Activated CD8-positive, alpha-beta memory T cell treated with anti-CD3 and anti-CD28 coated beads for 4 hours (primary cell): ENCODE measurements around the gene MICALL1.
"Not testable (repeated sequence)": the region's sequence is repeated elsewhere in the genome, so short reads cannot be mapped to it uniquely, and the experiment has no call there.

Experiments
- DNase-seq, 2 donors: peaks; one replicate each; pipeline ENCODE4 v3.0.0-alpha.2; 2020; ENCODE audit warnings: low read depth in 2 of 2

MICALL1 gene

DNA sequence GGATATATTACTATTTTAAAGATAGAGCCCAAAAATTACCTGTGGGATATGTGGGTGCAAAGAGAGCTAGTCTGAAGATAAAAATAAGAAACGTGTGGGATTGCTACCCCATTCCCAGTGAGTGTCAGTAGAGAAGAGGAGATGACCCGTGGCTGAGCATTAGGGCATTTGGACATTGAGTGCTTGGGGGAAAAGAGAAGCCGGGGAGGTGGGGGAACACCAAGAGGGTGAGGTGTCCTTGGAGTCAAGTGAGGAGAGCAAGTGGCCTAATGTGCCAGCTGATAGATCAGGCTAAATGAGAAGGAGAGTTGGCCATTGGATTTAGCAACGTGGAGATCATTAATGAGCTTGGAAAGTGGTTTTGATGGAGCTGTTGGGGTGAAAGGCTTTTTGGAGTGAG lies 48.6 kb downstream of the MICALL1 start:
- no peak for DNase-seq

DNA sequence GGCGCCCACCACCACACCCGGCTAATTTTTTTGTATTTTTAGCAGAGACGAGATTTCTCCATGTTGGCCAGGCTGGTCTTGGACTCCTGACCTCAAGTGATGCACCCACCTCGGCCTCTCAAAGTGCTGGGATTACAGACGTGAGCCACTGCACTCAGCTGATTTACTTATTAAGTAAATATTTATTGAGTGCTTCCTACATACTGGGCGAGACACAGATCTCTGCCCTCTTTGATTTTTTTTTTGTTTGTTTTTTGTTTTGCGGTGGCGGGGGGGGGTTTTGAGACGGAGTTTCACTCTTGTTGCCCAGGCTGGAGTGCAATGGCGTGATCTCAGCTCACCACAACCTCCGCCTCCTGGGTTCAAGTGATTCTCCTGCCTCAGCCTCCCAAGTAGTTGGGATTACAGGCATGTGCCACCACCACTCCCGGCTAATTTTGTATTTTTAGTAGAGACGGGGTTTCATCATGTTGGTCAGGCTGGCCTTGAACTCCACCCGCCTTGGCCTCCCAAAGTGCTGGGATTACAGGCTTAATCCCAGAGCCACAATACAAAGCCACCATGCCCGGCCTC lies 49.8 kb downstream of the MICALL1 start:
- DNase-seq: not testable (repeated sequence)

DNA sequence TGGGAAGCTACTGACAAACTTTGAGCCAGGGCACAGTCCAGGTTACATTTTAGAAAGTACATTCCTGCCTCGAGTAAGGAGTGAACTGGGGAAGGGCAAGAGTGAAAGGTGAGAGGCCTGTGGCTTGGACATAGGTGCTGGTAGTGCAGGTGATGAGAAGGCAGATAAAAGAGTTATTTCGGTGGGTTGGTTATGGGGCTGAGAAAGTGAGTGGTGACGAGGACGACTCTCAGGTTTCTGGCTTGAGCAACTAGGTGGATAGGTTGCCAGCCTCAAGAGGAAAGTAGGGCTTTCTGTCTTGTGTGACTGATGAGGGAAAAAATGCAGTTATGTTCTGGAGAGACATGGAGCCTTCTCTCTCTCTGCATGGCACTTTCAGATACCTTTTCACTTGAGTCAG lies 51.1 kb downstream of the MICALL1 start:
- DNase-seq: no peak

DNA sequence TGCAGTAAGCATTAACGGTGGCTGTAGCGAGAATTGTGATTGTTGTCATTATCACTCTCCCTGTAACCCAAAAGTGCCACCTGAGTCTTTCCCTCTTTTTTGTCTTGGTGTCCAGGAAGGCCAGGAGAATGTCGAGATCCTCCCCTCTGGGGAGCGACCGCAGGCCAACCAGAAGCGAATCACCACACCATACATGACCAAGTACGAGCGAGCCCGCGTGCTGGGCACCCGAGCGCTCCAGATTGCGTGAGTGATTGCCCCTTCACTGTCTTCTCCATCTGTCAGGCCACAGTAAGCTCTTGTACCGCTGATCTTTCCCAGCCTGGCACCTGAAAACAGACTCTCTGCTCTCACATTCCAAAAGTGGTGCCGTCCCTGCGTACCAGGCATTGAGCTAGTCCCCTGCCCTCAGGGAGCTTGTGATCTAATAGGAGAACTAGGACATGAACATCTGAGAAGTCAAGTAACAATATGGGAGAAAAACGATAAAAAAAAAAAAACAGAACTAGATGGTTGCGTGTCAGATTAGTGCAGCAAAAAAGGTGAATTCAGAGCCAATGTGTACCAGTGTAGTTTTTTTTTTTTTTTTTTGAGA lies 53.2 kb downstream of the MICALL1 start:
- no peak for DNase-seq

DNA sequence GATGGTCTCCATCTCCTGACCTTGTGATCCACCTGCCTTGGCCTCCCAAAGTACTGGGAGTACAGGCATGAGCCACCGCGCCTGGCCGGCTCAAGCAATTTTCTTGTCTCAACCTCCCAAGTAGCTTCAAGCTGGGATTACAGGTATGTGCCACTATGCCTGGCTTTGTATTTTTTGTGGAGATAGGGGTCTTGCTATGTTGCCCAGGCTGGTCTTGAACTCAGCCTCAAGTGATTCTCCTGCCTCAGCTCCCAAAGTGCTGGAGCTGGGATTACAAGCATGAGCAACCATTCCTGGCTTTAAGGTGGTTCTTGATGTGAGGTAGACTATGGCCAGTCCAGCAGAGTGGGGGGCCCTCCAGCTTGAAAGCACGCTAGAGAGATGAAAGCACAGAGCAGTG lies 55.0 kb downstream of the MICALL1 start:
- DNase-seq: no peak

DNA sequence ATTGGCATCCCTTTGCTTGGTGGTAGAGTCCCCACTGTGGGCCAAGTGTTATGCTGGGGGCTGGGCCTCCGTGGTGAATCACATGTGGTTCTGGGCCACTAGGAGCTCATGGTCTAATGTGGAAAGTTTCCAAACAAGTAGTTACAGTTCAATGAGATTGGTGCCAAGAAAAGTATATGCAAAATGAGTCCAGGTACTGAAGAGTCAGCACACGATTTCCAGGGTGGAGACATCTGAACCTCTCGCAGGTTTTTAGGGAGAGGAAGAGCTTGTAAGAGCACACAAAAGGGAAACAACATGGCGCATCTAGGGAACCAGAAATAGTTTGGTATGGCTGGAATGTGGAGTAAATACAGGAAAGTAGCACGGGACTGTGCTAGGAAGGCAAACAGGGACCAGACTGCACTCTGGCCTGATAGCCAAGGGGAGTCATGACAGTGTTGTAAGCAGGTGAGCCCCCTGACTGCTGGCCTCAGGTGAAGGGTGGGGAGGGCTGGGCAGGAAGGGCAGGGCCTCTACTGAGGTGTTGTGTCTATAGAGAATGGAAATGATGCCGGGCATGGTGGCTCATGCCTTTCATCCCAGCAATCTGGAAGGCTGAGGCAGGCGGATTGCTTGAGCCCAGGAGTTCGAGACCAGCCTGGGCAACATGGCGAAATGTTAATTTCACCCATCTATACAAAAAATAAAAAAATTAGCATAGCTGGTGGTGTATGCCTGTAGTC lies 60.0 kb downstream of the MICALL1 start:
- DNase-seq: no peak

DNA sequence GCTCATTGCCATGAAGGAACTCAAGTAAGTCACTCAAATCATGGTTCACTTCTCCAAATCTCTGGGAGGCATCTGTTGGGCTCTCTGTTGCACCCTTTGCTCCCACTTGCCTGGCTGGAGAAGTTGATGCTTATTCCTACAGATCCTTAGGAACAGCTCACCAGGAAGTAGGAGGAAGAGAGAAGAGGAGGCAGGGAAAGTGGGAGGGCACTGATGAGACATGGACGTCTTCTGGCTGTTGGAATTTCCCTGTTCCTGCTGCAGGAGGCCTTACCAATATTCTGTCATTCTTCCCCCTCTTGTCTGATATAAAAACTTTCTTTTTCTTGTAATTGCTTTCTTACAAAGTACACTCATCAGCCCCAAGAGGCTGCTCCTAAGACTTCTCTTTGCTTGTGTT lies 61.0 kb downstream of the MICALL1 start:
- no peak for DNase-seq

DNA sequence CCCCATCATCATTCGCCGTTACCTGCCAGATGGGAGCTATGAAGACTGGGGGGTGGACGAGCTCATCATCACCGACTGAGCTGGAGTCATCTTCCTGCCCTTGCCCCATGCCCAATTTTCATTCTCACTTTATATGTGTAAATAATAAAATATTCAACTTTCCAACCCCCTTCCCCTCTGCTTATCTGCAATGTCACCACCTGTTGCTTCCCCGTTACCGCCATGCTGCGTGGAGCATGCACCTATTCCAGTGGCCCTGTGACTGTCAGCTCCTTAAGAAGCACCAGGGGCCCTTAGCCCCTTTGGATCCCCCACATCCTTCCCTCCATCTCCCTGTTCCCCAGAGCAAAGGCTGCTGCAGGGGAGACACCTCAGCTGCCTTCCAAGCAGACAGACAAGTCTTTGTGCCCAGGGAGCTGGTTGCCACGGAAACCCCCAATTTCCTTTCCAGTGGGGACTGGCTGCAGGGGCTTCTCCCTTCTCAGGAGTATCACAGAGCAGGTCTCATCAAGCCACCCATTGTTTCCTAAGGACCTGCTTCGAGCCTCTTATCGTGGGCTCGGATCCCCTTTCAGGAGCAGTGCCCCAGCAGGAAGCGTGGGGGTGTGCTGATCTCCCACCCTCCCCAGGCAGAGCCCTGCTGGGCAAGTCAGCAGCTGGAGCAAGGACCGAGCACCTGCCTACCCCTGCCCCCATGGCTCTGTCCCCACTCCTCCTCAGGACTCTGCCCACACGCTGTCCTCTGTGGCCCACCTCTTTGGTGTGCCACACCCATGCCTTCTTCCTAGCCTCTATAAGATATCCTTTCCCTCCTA lies 61.7 kb downstream of the MICALL1 start:
- DNase-seq: no peak

DNA sequence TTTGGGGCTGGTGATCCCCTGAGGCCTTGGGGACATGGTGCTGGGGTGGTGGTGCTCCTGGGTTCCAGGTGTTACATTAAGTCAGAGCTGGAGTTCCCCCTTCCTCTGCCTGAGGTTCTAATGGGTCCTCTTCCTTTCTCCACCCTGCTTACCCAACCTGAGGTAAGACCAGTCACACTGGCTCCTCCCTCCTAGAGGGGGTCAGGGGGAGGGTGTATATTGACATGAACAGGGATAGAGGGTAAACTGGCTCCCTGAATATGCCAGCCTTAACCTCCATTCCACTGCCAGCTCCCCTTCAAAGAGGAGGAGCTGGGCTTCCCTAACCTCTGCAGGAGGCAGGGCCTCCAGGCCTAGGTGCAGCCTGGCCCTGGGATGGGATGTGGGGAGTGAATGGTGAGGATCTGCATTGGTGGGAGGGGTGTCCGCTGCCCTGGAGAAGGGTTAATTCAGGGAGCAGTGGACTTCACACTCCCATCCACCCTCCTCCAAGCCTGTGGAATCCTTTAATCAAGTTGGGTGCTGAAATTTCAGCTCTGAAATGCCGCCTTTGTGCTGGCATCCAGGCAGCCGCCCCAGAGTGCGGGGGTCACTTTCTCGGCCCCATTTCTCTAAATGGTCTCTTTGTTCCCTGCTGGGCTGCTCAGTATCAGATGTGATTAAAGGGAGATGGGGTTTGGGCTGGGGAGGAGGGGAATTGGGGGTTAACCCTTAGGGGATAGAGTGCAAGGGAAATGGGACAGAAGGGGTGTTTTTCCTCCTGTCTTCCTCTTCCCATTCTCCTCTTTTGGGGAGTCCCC lies 62.6 kb downstream of the MICALL1 start:
- no peak for DNase-seq

DNA sequence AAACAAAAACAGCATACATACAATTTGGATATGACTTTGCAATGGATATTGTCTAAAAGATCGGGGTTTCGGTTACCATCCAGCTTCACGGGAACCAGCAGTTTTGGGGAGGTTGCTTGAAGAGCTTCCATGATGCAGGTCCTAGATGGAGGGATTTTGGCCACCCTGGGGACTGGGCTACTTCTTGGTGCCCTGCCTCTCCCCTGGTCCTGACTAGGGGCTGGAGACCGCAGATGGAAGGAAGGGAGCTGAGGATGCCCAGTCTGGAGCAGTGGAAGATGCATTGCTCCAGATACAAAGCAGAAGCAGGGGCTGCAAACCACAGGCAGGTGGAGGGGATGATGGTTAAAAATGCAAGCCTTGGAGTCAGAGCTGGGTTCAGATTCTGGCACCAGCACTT lies 64.8 kb downstream of the MICALL1 start:
- no peak for DNase-seq

DNA sequence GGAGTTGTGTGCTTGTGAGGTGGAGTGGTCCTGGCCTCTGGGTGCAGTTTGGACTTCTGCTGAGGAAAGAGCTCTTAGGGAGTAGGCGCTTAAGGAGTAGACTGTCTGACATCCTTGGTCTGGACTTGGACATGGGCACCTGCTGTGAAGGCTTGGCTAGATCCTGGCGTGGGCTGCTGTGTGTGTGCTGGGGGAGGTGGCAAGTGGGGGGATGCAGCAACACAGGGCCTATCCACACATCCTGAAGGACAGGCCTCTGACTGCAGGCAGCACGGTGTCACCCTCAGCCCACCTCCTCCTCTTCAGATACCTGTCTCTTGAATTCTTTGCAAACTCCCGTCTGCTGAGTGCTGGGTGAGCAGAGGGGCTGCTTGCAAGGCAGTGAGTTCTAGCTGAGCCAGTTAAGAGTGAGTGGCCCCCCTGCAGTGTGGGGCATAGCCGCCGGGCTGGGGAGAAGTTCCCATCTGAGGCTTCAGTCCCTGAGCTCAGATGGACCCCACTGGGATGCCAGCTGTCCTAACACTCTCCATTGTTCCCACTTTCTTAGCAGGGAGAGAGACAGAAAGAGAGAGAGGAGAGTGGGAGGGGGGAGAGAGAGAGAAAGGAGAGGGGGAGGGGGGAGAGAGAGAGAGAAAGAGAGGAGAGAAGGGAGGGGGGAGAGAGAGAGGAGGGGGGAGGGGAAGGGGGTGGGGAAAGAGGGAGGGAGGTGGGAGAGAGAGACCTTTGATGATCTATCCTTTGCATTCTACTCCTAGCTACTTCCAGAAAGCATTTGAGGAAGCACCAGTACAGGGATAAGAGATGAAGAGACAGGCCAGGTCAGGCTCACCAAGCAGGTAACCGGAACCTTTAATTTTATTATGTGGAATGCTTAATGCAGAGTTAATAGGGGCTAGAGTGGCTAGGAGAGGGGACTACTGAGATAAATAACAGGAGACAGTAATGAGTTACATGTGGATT lies 65.7 kb downstream of the MICALL1 start:
- DNase-seq: no peak

DNA sequence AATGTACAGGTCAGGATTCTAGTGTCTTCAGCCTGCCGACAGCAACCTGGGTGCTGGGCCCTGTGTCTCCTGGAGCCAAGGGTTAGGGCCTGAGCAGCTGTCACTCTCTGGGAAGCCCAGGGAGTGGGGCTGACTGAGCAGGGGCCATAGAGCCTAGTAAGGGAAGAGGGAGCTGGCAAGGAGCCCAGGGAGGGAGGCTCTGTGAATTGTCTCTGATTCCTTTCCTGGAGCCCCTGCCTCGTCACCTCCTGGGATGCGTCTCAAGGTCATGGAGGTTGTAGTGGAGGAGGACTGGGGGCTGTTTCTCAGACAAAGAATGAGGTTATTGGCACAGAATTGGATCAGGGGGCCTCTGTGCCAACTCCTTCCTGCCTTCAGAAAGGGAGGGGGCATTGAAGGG lies 66.4 kb downstream of the MICALL1 start:
- DNase-seq: no peak

DNA sequence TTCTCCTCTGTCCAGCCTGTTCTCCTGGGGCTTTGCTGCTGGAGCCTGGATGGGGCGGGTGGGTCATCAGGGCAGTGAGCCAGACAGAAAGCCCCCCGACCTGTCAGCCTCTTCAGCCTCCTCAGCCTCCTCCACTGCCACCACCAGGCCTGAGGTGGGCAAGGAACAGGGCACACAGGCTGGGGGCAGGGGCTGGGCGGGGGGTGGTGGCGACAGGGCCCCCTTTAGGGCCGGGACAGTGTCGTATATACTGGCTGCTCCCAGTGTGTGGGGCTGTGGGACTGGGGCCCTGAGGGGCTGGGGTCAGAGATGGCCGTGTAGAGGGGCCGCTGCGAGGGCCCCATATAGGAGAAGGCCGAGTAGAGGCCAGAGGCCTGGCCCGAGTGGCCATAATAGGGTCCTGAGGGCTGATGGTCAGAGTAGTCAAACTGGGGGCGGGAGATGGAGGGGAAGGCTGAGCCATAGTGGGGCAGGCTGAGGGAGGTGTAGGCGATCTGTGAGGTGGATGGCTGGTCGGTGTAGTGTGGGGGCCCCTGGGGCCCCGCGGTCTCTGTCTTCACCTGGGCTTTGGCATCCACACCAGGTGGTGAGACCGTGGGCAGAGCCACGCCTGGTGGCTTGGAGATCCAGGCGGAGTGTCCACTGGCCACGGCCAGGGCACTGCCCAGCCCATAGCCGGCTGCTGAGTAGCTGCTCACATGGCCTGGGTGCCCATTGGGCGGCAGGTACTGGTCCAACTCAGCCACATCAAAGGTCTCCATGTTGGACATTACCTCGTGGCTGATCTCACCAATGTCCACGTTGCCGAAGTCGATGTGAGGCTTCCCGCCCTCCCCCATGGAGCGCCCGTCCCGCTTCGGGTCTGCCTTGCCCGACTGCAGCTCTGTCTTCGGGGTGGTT lies 67.4 kb downstream of the MICALL1 start:
- DNase-seq: no peak

DNA sequence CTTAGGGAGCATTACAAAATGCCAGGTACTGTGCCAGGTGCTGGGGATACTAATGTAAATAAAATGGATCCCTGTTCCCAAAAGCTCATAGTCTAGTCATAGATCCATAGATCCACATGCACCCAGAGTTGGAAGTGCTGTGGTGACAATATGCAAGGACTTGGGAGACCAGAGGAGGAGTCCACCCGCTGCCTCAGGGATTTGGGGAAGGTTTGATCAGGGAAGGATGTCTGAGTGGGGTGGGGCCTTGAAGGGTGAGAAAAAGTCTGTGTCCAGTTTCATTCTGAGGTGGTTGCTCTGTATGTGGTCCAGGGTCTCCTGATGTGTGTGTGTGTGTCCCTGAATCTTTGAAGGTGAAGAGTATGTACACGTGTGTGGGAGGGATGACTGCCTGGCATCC lies 69.1 kb downstream of the MICALL1 start:
- DNase-seq: no peak

DNA sequence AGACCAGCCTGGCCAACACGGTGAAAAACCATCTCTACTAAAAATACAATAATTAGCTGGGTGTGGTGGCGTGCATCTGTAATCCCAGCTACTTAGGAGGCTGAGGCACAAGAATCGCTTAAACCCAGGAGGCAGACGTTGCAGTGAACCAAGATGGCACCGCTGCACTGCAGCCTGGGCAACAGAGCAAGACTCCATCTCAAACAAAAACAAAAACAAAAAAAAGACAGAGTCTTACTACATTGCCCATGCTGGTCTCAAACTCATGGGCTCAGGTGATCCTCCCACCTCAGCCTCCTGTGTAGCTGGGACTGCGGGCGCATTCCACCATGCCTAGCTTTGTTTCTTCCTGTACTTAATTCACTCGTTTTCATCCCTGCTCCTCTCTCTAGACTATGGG lies 69.9 kb downstream of the MICALL1 start:
- DNase-seq: not testable (repeated sequence)

DNA sequence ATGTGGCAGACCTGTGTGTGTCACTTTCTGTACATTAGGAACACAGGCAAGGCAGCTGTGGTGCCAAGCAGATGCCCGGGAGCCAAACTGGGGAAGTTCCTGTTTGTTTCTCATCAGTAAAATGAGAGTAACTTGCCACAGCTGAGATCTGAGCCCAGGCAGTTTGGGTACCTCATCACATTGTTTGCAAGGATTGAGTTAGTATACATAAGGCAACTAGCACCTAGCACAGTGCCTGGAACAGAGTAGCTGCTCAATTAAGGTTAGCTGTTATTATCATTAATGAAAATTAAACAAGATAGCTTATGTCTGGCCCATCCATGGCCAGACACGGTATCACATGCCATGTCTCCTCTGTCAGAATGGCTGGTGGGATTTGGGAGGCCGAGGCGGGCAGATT lies 70.5 kb downstream of the MICALL1 start:
- DNase-seq: no peak

DNA sequence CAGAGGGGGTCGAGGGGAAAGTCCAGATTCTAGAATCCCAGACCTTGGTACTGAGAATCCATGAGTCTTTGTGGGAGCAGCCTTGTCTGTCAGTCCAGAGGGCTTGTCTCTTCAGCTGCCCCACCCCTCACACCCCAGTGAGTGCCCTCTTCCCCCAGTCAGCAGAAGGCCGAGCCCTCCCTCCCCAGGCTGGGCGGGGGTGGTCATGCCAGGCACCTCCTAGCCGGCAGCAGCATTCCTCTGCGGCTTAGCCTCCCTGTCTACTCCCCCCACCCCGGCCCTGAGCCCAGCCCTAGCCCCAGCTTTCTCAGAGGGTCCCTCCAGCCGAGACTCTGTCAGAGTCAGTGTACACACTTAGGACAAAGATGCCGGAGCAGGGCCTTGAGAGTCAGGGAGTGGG lies 73.7 kb downstream of the MICALL1 start:
- DNase-seq: no peak

DNA sequence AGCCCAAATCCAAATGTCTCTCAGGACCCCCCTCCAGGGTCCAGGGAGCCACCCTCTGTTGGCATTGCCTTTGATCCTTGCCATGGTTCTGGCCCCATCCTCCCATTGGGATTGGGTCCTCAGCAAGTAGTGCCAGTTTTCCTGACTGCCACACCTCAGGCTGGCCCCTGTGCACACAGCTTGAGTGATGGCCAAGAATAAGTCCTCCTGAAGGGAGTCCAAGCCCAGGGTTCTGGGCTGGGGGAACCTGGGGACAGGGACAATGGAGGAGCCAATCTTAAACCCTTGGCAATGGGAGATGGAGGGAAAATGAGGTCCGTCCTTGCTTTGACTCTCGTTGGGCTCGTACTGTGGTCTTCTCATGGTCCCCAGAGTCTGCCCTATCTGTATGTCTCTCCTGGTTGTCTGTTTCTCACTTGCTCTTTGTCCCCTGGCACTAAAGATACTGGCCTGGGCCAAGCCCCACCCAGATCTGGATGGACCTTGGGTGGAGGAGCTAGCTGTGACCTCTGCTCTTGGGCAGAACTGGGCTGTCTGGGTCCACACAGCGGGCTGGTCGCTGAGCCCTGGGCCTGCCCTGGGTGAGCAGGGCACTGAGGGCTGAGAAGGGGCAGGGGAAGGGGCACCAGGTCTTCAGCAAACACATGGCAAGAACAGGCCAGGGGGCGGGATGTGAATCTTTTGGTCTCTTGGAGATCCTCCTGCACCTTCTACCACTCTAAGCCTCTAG lies 75.3 kb downstream of the MICALL1 start:
- no peak for DNase-seq
